GM20431 (cell line): ENCODE results near the gene GAA.
"Not testable (repeated sequence)": the region's sequence is repeated elsewhere in the genome, so short reads cannot be mapped to it uniquely, and the experiment has no call there.

Source experiments
- in situ Hi-C: fragments of 300-500 bp; cut with MseI, MboI; formaldehyde crosslinking; loops from one replicate; pipeline ENCODE4 v1.15.0; 2020; ENCODE audit warnings: low sequenced_read_pairs; ENCODE audit not compliant: unreplicated experiment

The GAA gene

GRCh38 chr17:80082403-80083135, 18.8 kb upstream of the GAA start:
- in situ Hi-C loops: no loop called here

GRCh38 chr17:80083136-80083661, 18.2 kb upstream of the GAA start:
- in situ Hi-C loops: no loop called here

- in situ Hi-C loops: no loop called here
These were observed 16.6 kb upstream of the GAA start for GRCh38 chr17:80084773-80085172.

- in situ Hi-C loops: no loop called here
These were observed 15.3 kb upstream of the GAA start for GRCh38 chr17:80086081-80086480.

GRCh38 chr17:80086616-80087015, 14.8 kb upstream of the GAA start:
- in situ Hi-C loops: no loop called here

GRCh38 chr17:80087346-80088265, 13.8 kb upstream of the GAA start:
- in situ Hi-C loops: no loop called here

- in situ Hi-C loops: no loop called here
These were observed 11.6 kb upstream of the GAA start for GRCh38 chr17:80089762-80090161.

- in situ Hi-C loops: not testable (repeated sequence)
These were observed 11.2 kb upstream of the GAA start for GRCh38 chr17:80090164-80090563.

GRCh38 chr17:80091376-80091775, 10.0 kb upstream of the GAA start:
- in situ Hi-C loops: no loop called here

GRCh38 chr17:80092959-80093358, 8.4 kb upstream of the GAA start:
- in situ Hi-C loops: no loop called here

- in situ Hi-C loops: no loop called here
These were observed 6.1 kb upstream of the GAA start for GRCh38 chr17:80095038-80095843.

GRCh38 chr17:80095844-80096475, 5.4 kb upstream of the GAA start:
- in situ Hi-C loops: no loop called here

- in situ Hi-C loops: no loop called here
These were observed 4.8 kb upstream of the GAA start for GRCh38 chr17:80096561-80097021.

GRCh38 chr17:80097127-80097621, 4.2 kb upstream of the GAA start:
- in situ Hi-C loops: no loop called here

GRCh38 chr17:80097844-80098691, 3.3 kb upstream of the GAA start:
- in situ Hi-C loops: no loop called here

- in situ Hi-C loops: no loop called here
These were observed 1.9 kb upstream of the GAA start for GRCh38 chr17:80099291-80100034.

- in situ Hi-C loops: no loop called here
These were observed 1.4 kb upstream of the GAA start for GRCh38 chr17:80100035-80100323.

GRCh38 chr17:80101946-80102663, 724 bp downstream of the GAA start:
- in situ Hi-C loops: no loop called here
